ENCODE results near the gene MAGEA6. TPM values are rescaled to one million over a fixed set of nuclear protein-coding genes. Genes with fewer than 3 reads are reported as not detected.
"Not testable (repeated sequence)": the region's sequence is repeated elsewhere in the genome, so short reads cannot be mapped to it uniquely, and the experiment has no call there.

MAGEA6 gene
- total RNA-seq, 4 donors from 2014 or later: not detected

DNA sequence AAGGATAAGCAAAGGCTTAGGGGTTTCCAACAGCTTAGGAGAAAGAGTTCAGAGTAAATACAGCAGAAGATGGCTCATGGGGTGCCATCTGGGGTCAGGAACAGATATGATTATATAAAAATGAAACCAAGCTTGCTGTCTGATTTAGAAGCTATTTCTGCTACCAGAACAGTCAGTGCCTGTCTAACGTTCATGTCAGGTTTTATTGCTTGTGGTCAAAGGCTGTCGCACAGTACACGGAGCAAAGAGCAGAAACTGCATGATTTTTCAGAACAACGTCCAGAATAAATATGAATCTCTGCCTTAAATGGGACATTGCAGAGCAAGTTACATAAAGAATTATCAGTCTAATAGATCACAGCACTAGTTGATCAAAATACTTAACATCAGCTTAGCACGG is 43.7 kb upstream of the MAGEA6 start:
- no peaks in the 10 kb centered on the region for H3K27me3 ChIP-seq
- peak overlapping the region in 2 of 4 donors; percentile 63 to 78 for H3K27ac ChIP-seq
- H3K4me1 ChIP-seq: no peaks in the 10 kb centered on the region
- TF ChIP-seq, protein P1, sequence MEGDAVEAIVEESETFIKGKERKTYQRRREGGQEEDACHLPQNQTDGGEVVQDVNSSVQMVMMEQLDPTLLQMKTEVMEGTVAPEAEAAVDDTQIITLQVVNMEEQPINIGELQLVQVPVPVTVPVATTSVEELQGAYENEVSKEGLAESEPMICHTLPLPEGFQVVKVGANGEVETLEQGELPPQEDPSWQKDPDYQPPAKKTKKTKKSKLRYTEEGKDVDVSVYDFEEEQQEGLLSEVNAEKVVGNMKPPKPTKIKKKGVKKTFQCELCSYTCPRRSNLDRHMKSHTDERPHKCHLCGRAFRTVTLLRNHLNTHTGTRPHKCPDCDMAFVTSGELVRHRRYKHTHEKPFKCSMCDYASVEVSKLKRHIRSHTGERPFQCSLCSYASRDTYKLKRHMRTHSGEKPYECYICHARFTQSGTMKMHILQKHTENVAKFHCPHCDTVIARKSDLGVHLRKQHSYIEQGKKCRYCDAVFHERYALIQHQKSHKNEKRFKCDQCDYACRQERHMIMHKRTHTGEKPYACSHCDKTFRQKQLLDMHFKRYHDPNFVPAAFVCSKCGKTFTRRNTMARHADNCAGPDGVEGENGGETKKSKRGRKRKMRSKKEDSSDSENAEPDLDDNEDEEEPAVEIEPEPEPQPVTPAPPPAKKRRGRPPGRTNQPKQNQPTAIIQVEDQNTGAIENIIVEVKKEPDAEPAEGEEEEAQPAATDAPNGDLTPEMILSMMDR (IDR thresholded peaks at IDR 0.05): no peak
- TF ChIP-seq POLR2A (IDR thresholded peaks at IDR 0.05): no peak
- DNase-seq: peak in 1 of 3 donors; percentile 53
- no peak overlapping the region for H3K4me3 ChIP-seq
- no peaks in the 10 kb centered on the region for H3K36me3 ChIP-seq
- H3K9me3 ChIP-seq: no peaks in the 10 kb centered on the region

DNA sequence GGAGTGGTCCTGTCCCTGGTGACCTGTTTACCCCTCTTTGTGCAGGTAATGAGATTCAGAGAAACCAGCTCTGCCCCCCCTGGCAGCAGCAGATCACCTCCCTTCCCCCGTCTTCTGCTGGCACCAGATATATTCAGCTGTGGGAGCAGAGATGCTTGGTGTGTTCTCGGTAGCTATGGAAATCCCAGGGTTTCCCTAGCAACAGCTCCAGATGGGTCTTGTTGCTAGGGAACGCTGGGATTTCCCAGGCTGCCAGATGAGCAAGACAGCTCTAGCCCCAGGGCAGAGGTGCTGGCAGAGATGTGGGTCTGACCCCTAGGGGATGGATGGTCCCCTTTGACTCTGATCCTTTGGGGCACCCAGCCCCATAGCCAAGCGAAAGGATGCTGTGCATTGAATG is 40.9 kb upstream of the MAGEA6 start:
- no peaks in the 10 kb centered on the region for H3K36me3 ChIP-seq
- no peak for TF ChIP-seq POLR2A (IDR thresholded peaks at IDR 0.05)
- TF ChIP-seq, protein P1 (IDR thresholded peaks at IDR 0.05): no peak
- no peak for DNase-seq
- H3K27ac ChIP-seq: no peak overlapping the region
- no peaks in the 10 kb centered on the region for H3K4me1 ChIP-seq
- no peaks in the 10 kb centered on the region for H3K27me3 ChIP-seq
- no peak overlapping the region for H3K4me3 ChIP-seq
- no peaks in the 10 kb centered on the region for H3K9me3 ChIP-seq

DNA sequence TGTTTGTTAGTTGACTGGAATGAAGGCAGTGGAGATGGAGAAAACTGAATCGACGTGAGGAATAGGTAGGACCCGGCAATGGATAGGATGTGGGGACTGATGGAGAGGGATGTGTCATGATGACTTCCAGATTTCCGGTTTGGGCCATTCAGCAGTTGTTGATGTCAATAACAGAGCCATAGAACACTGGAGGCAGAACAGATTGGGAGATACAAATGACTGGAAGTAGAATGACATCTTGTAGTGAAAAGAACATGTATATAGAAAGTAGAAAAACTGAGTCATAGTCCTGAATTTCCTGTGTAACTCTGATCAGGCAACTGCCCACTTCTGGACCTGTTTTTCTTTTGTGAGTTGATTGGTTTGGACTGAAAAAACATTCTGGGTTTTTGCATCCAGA is 36.5 kb upstream of the MAGEA6 start:
- Histone ChIP-seq H3K9me3 (no peaks in the 10 kb centered on the region), H3K4me1 (no peaks in the 10 kb centered on the region), H3K4me3 (no peak overlapping the region), H3K27ac (no peak overlapping the region), H3K36me3 (no peaks in the 10 kb centered on the region), H3K27me3 (no peaks in the 10 kb centered on the region)
- no peak for DNase-seq
- TF ChIP-seq POLR2A (IDR thresholded peaks at IDR 0.05): no peak
- TF ChIP-seq, protein P1 (IDR thresholded peaks at IDR 0.05): no peak

DNA sequence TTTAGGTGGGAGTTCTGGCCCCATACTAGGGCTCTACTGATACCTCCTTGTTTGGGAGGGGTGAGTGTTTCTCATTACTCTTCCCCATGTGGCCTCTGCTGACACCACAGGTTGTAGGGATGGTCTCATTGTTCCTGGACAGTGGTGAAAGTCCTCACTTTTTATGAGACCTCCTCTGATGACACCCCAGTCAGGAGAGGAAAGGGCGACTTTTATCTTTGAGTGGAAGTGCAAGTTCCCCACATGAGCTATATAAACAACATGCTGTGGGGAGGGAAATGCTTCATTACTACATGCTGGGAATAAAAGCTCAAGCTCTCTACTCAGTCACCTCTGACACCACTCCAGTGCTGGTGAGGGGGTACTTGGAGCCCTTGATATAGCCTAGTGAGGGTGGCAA is 29.5 kb upstream of the MAGEA6 start:
- no peak overlapping the region for H3K27ac ChIP-seq
- H3K4me3 ChIP-seq: no peak overlapping the region
- no peak for DNase-seq
- TF ChIP-seq, protein P1 (IDR thresholded peaks at IDR 0.05): no peak
- TF ChIP-seq POLR2A (IDR thresholded peaks at IDR 0.05): no peak
- no peaks in the 10 kb centered on the region for H3K36me3 ChIP-seq
- no peaks in the 10 kb centered on the region for H3K4me1 ChIP-seq
- no peaks in the 10 kb centered on the region for H3K27me3 ChIP-seq
- H3K9me3 ChIP-seq: no peaks in the 10 kb centered on the region

DNA sequence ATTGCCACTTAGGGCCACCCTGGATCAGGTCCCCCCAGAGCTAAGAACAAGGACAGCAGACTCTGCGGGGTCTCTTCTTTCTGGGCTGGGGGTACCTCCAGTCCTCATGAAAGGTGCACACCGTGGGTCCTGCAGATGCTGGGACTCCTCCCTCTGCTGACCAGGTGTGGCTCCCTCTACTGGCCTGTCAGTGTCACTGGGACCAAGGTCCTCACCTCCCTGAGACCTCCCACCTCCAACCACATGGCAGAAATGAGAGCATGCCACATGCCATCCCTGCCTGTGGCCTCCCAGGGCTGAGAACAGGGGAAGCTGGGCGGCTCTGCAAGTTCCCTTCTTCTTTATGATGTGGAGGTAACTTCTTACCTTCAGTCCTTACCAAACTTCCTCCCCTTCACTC is 17.6 kb upstream of the MAGEA6 start:
- not testable (repeated sequence) for DNase-seq, H3K4me3 ChIP-seq, H3K27ac ChIP-seq, H3K4me1 ChIP-seq, H3K36me3 ChIP-seq, H3K9me3 ChIP-seq, H3K27me3 ChIP-seq

DNA sequence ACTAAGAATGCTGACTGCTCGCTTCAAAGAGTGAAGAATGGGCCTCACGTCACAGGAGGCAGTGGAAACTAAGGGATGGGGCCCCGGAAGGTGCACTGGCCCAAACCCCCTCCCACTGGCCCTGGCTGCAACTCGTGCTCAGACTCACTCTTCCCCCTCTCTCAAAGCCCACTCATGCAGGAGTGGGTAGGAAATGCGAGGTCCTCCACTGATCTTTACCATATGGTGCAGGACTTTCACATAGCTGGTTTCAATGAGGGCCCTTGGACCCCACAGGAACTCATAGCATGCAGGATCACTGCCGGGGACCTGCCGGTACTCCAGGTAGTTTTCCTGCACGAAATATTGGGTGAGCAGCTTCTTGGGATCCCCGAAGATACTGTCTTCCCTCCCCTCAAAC is 2.9 kb downstream of the MAGEA6 start:
- H3K4me1 ChIP-seq, H3K27ac ChIP-seq, H3K4me3 ChIP-seq, DNase-seq, H3K9me3 ChIP-seq, H3K27me3 ChIP-seq, H3K36me3 ChIP-seq: not testable (repeated sequence)

DNA sequence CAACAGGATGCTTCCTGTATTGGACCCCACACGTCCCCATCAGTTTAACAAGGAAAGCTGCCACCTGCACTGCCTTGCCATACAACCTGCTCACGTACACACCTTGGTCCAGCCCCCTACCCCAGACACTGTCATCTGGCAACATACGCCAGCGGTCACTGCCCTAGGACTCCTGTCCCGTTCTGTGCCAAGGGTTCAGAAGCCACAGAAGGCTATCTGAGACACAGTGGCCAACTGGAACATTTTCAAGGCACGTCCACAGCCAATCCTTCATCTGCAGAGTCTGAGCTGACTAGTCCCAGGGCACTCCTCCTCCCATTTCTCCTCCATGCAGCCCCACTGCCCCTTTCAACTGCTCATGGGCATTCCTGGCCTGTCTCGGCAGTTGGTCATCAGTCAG is 7.9 kb downstream of the MAGEA6 start:
- not testable (repeated sequence) for H3K9me3 ChIP-seq, H3K4me1 ChIP-seq, H3K36me3 ChIP-seq

DNA sequence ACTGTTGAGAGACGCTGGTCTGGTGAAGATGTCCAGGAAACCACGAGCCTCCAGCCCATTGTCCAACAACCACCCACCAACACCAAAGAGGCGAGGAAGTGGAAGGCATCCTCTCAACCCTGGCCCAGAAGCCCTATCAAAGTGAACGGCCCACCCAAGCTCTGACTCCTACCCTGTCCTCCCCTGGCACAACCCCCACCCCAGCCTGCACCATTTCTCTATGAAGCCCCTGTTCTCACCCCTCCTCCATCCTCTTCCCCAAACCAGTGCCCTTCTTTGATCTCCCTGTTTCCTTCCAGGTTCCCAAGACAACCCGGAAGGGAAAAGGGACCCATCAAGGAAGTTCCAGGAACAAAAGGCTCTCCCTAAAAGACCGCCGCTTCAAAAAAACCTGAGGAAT is 9.9 kb downstream of the MAGEA6 start:
- not testable (repeated sequence) for H3K9me3 ChIP-seq

More for the DNA sequence above, 7.9 kb downstream of the MAGEA6 start:
- not testable (repeated sequence) for DNase-seq, H3K27ac ChIP-seq, H3K27me3 ChIP-seq, H3K4me3 ChIP-seq

DNA sequence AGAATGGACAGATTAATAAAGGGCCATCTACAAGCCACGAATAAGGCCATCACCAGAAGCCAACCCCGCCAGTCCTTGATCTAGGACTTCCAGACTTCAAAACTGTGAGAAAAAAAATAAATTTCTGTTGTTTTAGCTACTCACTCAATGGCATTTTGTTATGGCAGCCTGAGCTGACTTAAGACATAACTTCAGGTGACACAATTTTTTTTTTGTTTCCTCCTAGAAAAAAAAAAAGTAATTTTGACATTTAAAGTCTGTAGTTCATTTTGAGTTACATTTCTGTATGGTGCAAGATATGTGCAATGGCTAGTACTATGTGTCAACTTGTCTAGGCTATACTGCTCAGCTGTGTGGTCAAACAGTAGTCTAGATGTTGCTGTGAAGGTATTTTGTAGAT is 10.6 kb downstream of the MAGEA6 start, which contains the start of gene CSAG3:
Gene CSAG3, plus strand, starts transcription at position 301 of the 400 bp plus-strand sequence.
- not testable (repeated sequence) for H3K36me3 ChIP-seq, H3K27ac ChIP-seq, H3K4me1 ChIP-seq, DNase-seq, H3K27me3 ChIP-seq, H3K9me3 ChIP-seq, H3K4me3 ChIP-seq

More for the DNA sequence above, 9.9 kb downstream of the MAGEA6 start:
- not testable (repeated sequence) for H3K36me3 ChIP-seq, DNase-seq, H3K4me1 ChIP-seq, H3K27me3 ChIP-seq, H3K27ac ChIP-seq, H3K4me3 ChIP-seq

DNA sequence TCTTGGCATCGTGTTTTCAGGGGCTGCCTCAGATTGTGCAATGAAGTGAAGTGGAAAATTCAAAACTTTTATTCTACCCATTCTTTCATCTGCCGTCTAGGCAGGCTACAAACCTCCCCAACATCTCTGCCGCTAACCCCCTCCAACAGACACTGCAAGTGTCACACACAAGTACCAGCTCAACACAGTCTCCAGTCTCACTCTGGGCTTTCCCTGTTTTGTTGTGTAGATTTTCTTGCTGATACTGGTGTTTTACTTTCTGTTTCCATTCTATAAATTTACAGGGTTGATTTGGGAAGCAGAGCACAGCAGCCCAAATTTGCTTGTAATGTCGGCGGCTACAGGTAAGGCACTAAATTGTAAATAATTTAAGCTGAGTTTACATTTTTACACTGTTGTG is 14.6 kb downstream of the MAGEA6 start:
- not testable (repeated sequence) for H3K9me3 ChIP-seq, H3K27ac ChIP-seq, H3K4me1 ChIP-seq, H3K36me3 ChIP-seq, H3K4me3 ChIP-seq, DNase-seq, H3K27me3 ChIP-seq
